ENCODE results near the gene ZNF722. TPM values are rescaled to one million over a fixed set of nuclear protein-coding genes. Genes with fewer than 3 reads are reported as not detected.
"Not testable (repeated sequence)": the region's sequence is repeated elsewhere in the genome, so short reads cannot be mapped to it uniquely, and the experiment has no call there.

Gene ZNF722
- total RNA-seq (2014; rRNA removed; shearing (Covaris generic)): not detected in 2 replicates

DNA sequence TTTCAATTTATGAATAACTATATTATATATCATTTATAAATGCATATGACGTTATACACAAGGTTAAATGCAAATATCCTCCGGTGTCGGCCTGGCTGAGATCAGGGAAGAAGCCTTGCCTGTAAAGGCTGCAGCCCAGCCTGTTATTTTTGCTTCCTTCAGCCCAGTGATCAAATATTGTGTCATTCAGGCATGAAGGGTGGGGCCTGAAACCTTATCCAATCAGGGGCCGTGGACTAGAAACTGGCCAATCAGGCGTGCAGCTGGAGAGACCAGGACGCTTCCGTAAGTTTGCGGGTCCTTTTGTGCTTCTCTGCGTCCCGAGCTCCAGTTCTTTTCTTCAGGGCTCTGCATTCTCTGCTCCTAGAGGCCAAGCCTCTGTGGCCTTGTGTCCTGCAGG lies at the start of gene ZNF722:
Gene ZNF722, plus strand, starts transcription at position 301 of the 400 bp plus-strand sequence. CDS start 113 bp downstream, outside the sequence.
- DNase-seq (ENCODE audit: low spot score): no peak

DNA sequence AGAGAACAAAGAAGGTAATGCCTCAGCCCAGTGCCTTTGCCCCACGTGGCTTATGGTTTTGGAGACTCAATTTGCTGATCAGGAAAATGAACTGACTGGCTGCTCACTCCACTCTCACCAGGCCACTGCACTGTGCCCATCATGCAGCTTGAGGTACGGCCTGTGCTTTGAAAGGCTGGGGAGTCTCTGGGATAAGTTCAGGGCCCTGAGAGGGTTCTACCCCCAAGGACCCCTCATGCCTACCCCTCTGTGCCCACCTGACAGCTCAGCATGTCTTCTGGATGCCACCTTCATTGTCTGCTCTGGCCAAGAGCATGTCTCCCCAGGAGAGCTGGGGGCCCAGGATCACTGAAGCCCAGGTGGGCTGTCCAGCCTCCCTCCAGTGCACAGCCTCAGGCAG lies 45.5 kb upstream of the ZNF722 start:
- DNase-seq (ENCODE audit: low spot score): no peak

DNA sequence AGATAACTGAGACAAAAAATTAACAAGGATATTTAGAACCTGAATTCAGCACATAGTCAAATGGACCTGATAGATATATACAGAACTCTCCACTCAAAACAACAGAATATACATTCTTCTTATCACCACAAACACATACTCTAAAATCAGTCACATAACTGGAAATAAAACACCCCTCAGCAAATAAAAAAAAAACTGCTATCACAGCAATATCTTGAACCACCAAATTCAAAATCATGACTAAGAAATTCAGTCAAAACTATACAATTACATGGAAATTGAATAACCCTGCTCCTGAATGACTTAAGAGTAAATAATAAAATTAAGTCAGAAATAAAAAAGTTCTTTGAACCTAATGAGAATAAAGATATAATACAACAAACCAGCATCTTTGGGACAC lies 30.0 kb upstream of the ZNF722 start:
- DNase-seq (ENCODE audit: low spot score): no peak

DNA sequence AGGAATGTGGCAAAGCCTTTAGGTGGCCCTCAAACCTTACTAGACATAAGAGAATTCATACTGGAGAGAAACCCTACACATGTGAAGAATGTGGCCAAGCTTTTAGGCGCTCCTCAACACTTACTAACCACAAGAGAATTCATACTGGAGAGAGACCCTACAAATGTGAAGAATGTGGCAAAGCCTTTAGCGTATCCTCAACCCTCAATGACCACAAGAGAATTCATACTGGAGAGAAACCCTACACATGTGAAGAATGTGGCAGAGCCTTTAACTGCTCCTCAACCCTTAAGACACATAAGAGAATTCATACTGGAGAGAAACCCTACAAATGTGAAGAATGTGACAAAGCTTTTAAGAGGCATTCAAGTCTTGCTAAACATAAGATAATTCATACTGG lies 16.8 kb downstream of the ZNF722 start:
- not testable (repeated sequence) for DNase-seq (ENCODE audit: low spot score)

DNA sequence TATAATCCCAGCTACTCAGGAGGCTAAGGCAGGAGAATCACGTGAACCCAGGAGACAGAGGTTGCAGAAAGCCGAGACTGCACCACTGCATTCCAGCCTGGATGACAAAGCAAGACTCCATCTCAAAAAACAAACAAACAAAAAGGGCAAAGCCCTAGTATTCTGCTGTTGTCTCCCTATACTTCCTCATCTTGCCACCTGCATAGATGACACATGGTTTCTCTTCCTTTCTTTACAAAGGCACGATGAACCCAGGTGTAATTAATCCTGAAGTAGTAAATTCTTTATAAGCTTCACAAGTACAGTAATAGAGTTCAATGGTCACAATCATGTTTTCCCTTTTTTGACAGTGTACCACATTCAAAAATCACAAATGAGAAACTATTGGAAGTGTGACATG lies 36.7 kb downstream of the ZNF722 start:
- DNase-seq (ENCODE audit: low spot score): no peak

DNA sequence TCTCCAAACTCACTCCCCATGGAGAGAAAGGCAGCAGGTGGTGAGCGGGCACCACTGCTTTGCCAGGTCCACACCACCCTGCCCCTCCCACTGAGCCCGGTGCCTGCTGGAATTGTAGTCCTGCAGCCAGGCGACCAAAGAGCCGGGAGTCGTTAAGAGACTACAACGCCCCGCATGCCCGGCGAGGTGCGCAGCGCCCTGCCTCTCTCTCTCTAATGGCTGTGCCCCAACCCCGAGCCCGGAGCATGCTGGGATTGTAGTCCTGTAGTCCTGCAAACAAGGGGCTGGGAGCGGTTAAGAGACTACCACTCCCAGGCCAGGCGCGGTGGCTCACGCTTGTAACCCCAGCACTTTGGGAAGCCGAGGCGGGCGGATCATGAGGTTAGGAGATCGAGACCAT lies 38.4 kb downstream of the ZNF722 start:
- no peak for DNase-seq (ENCODE audit: low spot score)

DNA sequence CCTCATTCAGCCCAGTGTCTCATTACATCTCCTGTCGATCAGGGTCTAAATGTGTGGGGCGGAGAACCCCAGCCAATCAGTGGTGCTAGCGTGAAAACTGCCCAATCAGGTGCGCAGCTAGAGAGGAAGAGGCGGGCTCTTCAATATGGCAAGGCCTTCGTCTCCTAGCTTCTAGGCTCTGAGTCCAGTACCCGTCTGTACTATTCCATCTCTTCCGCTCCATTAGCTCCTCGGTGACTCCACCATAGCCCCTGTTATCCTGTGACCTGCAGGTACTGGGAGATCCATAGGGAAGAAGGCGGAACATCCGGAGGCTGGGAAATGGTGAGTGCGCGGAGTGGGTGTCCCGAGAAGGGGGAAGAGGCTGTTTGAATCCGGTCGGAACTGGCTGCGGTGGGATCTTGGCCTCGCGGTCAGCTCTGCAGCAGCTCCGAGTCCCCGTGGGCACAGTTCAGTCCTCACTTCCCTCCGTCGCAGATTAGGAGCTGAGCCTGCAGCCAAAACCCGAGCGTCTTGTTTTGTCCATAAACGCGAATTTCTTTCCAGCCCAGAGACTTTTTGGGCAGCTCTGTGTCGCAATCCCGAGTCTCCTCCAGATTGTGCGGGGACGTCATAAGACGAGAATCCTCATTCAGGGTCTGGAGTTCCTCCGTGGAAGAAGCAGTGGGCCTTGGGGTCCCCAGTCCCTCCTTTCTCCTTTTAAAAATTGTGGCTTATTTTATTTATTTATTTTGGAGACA lies 46.8 kb downstream of the ZNF722 start, which contains the start of gene ZNF727:
Gene ZNF727, plus strand, starts transcription at position 134 of the 740 bp plus-strand sequence. Its CDS starts 188 bp downstream, at position 322.
- DNase-seq (ENCODE audit: low spot score): no peak

DNA sequence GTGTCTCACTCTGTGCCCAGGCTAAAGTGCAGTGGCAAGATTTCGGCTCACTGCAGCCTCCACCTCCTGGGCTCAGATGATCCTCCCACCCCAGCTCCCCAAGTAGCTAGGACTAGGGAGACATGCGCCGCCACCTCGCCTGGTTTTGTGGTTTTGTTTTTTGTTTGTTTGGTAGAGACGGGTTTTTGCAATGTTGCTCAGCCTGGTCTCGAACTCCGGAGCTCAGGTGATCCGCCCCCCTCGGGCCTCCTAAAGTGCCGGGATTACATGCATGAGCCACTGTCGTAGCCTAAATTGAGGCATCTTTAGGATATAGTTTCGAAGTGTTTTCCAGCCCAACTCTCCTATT lies 47.4 kb downstream of the ZNF722 start:
- DNase-seq (ENCODE audit: low spot score): no peak

Other genes starting within 250 kb of the ZNF722 start
- gene ZNF727, start 46.6 kb downstream of the ZNF722 start, total RNA-seq (2014; rRNA removed; shearing (Covaris generic)): not detected in 2 replicates
- gene ZNF735, start 208.4 kb downstream of the ZNF722 start, total RNA-seq (2014; rRNA removed; shearing (Covaris generic)): not detected in 2 replicates
- not detected in 2 replicates for gene ZNF679, start 229.6 kb downstream of the ZNF722 start, total RNA-seq (2014; rRNA removed; shearing (Covaris generic))